ENCODE data around the gene YIPF2. TPM values are rescaled to one million over a fixed set of nuclear protein-coding genes. Genes with fewer than 3 reads are reported as not detected.
"Not testable (repeated sequence)": the region's sequence is repeated elsewhere in the genome, so short reads cannot be mapped to it uniquely, and the experiment has no call there.

YIPF2 gene
- total and polyA plus RNA-seq, 2 experiments from 2014 or later: 57.3 to 114 TPM

DNA sequence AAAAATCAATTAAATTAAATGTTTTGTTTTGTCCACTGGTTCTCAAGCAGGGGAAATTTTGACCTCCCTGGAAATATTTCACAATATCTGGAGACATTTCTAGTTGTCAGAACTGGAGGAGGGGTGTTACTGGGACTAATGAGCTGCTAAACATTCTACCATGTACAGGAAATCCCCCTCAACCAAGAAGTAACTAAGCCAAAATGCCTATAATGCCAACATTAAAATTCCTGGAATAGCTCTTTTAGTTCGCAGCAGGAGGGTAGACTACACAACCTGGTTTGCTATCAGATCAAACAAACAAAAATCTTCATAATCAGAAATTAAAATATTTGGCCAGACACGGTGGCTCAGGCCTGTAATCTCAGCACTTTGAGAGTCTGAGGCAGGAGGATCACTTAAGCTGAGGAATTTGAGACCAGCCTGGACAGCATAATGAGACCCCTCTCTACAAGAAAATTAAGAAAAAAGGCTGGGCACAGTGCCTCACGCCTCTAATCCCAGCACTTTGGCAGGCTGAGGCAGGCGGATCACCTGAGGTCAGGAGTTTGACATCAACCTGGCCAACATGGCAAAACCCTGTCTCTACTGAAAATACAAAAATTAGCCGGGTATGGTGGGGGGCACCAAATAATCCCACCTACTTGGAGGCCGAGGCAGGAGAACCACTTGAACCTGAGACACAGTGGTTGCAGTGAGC lies 18.7 kb upstream of the YIPF2 start:
- Histone ChIP-seq H3F3A (ENCODE audit: insufficient read depth) (no peaks in the 10 kb centered on the region), H3K27me3 (replicated peaks; ENCODE audit: insufficient read depth) (no peaks in the 10 kb centered on the region), H3K36me3 (ENCODE audit: low read depth) (no peaks in the 10 kb centered on the region), H3K9ac (no peak overlapping the region), H3K4me3 (no peak overlapping the region), H3K9me2 (ENCODE audit: insufficient read depth) (no peaks in the 10 kb centered on the region), H3K4me2 (ENCODE audit: unreplicated experiment) (no peak overlapping the region), H3K9me3 (ENCODE audit: low read depth) (no peaks in the 10 kb centered on the region), H3K27ac (no peak overlapping the region), H2AFZ (no peak overlapping the region), H3K79me2 (ENCODE audit: insufficient read depth) (no peaks in the 10 kb centered on the region), H4K20me1 (ENCODE audit: insufficient read depth) (no peaks in the 10 kb centered on the region), H3K4me1 (ENCODE audit: insufficient read depth) (0 out of 2 replicates have a peak, but pooled peaks cover 4% of the 10 kb centered on the region)
- 86 to 90% methylated on average over 6 of the region's 6 CpGs for WGBS, 2 experiments (ENCODE audit: low coverage in 1 of 2, low lambda C conversion rate in 2 of 2, missing lambda C conversion rate in 2 of 2)
- DNase-seq: no peak
- in situ Hi-C loops (cut with MboI): no loop called here
- TF ChIP-seq EZH2phosphoT487 (IDR thresholded peaks at IDR 0.05; ENCODE audit: insufficient read depth, low read depth) (no peak), EZH2 (IDR thresholded peaks at IDR 0.05; ENCODE audit: insufficient read depth, poor library complexity, severe bottlenecking) (no peak)

- 87 to 92% methylated on average over 4 of the region's 4 CpGs for WGBS, 2 experiments (ENCODE audit: low coverage in 1 of 2, low lambda C conversion rate in 2 of 2, missing lambda C conversion rate in 2 of 2)
- Histone ChIP-seq H3K36me3 (ENCODE audit: low read depth) (no peaks in the 10 kb centered on the region), H3K4me1 (ENCODE audit: insufficient read depth) (0 out of 2 replicates have a peak, but pooled peaks cover 4% of the 10 kb centered on the region), H3K9ac (no peak overlapping the region), H3K27ac (no peak overlapping the region), H3K9me3 (ENCODE audit: low read depth) (no peaks in the 10 kb centered on the region), H3K27me3 (replicated peaks; ENCODE audit: insufficient read depth) (no peaks in the 10 kb centered on the region), H3K79me2 (ENCODE audit: insufficient read depth) (no peaks in the 10 kb centered on the region), H3K9me2 (ENCODE audit: insufficient read depth) (no peaks in the 10 kb centered on the region), H3K4me2 (ENCODE audit: unreplicated experiment) (no peak overlapping the region), H2AFZ (no peak overlapping the region), H3K4me3 (no peak overlapping the region), H3F3A (ENCODE audit: insufficient read depth) (no peaks in the 10 kb centered on the region), H4K20me1 (ENCODE audit: insufficient read depth) (no peaks in the 10 kb centered on the region)
- in situ Hi-C loops (cut with MboI): no loop called here
- no peak for TF ChIP-seq EZH2 (IDR thresholded peaks at IDR 0.05; ENCODE audit: insufficient read depth, poor library complexity, severe bottlenecking)
- TF ChIP-seq EZH2phosphoT487 (IDR thresholded peaks at IDR 0.05; ENCODE audit: insufficient read depth, low read depth): no peak
- DNase-seq: no peak
These were observed 16.8 kb upstream of the YIPF2 start for GRCh38 chr19:10945264-10945663.

DNA sequence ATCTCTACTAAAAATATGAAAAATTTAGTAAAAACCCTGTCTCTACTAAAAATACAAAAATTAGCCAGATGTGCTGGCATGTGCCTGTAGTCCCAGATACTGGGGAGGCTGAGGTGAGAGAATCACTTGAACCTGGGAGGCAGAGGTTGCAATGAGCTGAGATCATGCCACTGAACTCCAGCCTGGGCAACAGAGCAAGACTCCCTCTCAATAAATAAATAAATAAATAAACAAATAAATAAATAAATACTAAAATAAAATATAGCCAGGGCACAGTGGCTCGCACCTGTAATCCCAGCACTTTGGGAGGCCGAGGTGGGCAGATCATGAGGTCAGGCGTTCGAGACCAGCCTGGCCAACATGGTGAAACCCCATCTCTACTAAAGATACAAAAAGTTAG lies 15.0 kb upstream of the YIPF2 start:
- WGBS, 2 experiments (ENCODE audit: low coverage in 1 of 2, low lambda C conversion rate in 2 of 2, missing lambda C conversion rate in 2 of 2): 81 to 89% methylated on average over 4 of the region's 4 CpGs
- H2AFZ ChIP-seq; H3K27me3 ChIP-seq (replicated peaks; ENCODE audit: insufficient read depth); H4K20me1 ChIP-seq (ENCODE audit: insufficient read depth); in situ Hi-C loops (cut with MboI); H3K27ac ChIP-seq; H3K4me2 ChIP-seq (ENCODE audit: unreplicated experiment); H3K9me3 ChIP-seq (ENCODE audit: low read depth); H3K36me3 ChIP-seq (ENCODE audit: low read depth); H3K9me2 ChIP-seq (ENCODE audit: insufficient read depth); H3K79me2 ChIP-seq (ENCODE audit: insufficient read depth); H3F3A ChIP-seq (ENCODE audit: insufficient read depth); H3K4me1 ChIP-seq (ENCODE audit: insufficient read depth); H3K4me3 ChIP-seq; DNase-seq; H3K9ac ChIP-seq: not testable (repeated sequence)

DNA sequence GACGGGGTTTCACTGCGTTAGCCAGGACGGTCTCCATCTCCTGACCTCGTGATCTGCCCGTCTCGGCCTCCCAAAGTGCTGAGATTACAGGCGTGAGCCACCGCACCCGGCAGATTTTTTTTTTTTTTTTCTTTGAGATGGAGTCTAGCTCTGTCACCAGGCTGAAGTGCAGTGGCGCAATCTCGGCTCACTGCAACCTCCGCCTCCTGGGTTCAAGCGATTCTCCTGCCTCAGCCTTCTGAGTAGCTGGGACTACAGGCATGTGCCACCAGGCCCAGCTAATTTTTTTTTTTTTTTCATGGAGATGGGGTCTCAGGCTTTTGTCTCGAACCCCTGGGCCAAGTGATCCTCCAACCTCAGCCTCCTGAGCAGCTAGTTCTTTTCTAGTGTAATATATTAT lies 13.2 kb upstream of the YIPF2 start:
- H3K79me2 ChIP-seq (ENCODE audit: insufficient read depth); H2AFZ ChIP-seq; H3K27me3 ChIP-seq (replicated peaks; ENCODE audit: insufficient read depth); H3K4me2 ChIP-seq (ENCODE audit: unreplicated experiment); H3K4me3 ChIP-seq; H3F3A ChIP-seq (ENCODE audit: insufficient read depth); H4K20me1 ChIP-seq (ENCODE audit: insufficient read depth); in situ Hi-C loops (cut with MboI); DNase-seq; H3K9me2 ChIP-seq (ENCODE audit: insufficient read depth); H3K9me3 ChIP-seq (ENCODE audit: low read depth); H3K4me1 ChIP-seq (ENCODE audit: insufficient read depth); H3K27ac ChIP-seq; H3K9ac ChIP-seq; H3K36me3 ChIP-seq (ENCODE audit: low read depth): not testable (repeated sequence)
- WGBS, 2 experiments (ENCODE audit: low coverage in 1 of 2, low lambda C conversion rate in 2 of 2, missing lambda C conversion rate in 2 of 2): 73 to 81% methylated on average over 14 of the region's 14 CpGs

DNA sequence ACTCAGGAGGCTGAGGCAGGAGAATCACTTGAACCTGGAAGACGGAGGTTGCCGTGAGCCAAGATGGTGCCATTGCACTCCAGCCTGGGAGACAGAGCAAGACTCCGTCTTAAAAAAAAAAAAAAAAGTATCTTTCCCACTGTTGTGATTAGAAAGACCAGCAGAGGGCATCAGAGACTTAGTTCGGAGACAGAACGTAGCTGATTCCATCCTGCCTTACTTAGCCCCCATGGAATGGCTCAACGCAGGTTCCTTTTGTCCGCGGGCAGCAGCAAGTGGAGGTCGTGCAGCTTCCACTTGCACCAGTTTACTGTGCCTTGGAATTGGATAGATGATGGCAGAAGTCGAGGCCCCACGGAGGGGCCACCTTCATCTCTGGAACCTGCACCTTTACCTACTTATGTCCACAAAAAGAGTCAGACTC lies 8.2 kb upstream of the YIPF2 start:
- Histone ChIP-seq H3K4me3 (peak overlapping the region; percentile 45; the same call in 1 of the 2 replicates), H3K36me3 (ENCODE audit: low read depth) (0 out of 2 replicates have a peak, but pooled peaks cover under 1% of the 10 kb centered on the region), H3K27ac (no peak overlapping the region), H3K27me3 (replicated peaks; ENCODE audit: insufficient read depth) (no peaks in the 10 kb centered on the region), H3K9me3 (ENCODE audit: low read depth) (no peaks in the 10 kb centered on the region), H3K79me2 (ENCODE audit: insufficient read depth) (peaks cover 23% of the 10 kb centered on the region), H2AFZ (peak overlapping the region; percentile 75), H3K4me1 (ENCODE audit: insufficient read depth) (no peaks in the 10 kb centered on the region), H3K9ac (peak overlapping the region; percentile 25; the same call in 1 of the 2 replicates), H3F3A (ENCODE audit: insufficient read depth) (no peaks in the 10 kb centered on the region), H3K4me2 (ENCODE audit: unreplicated experiment) (peak overlapping the region; percentile 68), H4K20me1 (ENCODE audit: insufficient read depth) (no peaks in the 10 kb centered on the region), H3K9me2 (ENCODE audit: insufficient read depth) (no peaks in the 10 kb centered on the region)
- TF ChIP-seq EZH2phosphoT487 (IDR thresholded peaks at IDR 0.05; ENCODE audit: insufficient read depth, low read depth): no peak
- TF ChIP-seq EZH2 (IDR thresholded peaks at IDR 0.05; ENCODE audit: insufficient read depth, poor library complexity, severe bottlenecking): no peak
- peak; percentile 90 for DNase-seq
- WGBS, 2 experiments (ENCODE audit: low coverage in 1 of 2, low lambda C conversion rate in 2 of 2, missing lambda C conversion rate in 2 of 2): 2 to 5% methylated on average over 11 of the region's 11 CpGs
- in situ Hi-C loops (cut with MboI): no loop called here

Data from GM23248 (cell line).